SK-N-SH (cell line): ENCODE measurements around the gene SLC10A7.

Experiments used
- EP300 ChIP-seq, 2 experiments: IDR thresholded peaks; 2 replicates each; pipeline versions ENCODE4 v1.4.0 to v1.6.1; 2012; ENCODE audit warnings: borderline replicate concordance in 1 of 2, low read depth in 1 of 2, low read length in 1 of 2
- FOXM1 ChIP-seq: IDR thresholded peaks from 2 replicates; pipeline ENCODE4 v1.4.0; 2012; ENCODE audit warnings: low read depth, mild to moderate bottlenecking
- GABPA ChIP-seq: IDR thresholded peaks from 2 replicates; pipeline ENCODE4 v1.4.0; 2012; ENCODE audit warnings: low read depth, mild to moderate bottlenecking
- NFIC ChIP-seq: IDR thresholded peaks from 2 replicates; pipeline ENCODE4 v1.4.0; 2012; ENCODE audit warnings: borderline replicate concordance
- TAF1 ChIP-seq: IDR thresholded peaks from 2 replicates; pipeline ENCODE4 v1.6.1; 2012; ENCODE audit warnings: low read depth, mild to moderate bottlenecking, low read length, moderate library complexity, borderline replicate concordance
- TF ChIP-seq, protein P1 (sequence below): IDR thresholded peaks from 2 replicates; pipeline ENCODE4 v1.6.1; 2012; ENCODE audit warnings: mild to moderate bottlenecking, low read depth, low read length, moderate library complexity
- TF ChIP-seq, protein P2 (sequence below): fragments of 200-600 bp; sonication (generic); IDR thresholded peaks from 2 replicates; pipeline ENCODE4 v1.6.1; 2017; ENCODE audit warnings: antibody characterized with exemption, mild to moderate bottlenecking, moderate library complexity

DNA sequence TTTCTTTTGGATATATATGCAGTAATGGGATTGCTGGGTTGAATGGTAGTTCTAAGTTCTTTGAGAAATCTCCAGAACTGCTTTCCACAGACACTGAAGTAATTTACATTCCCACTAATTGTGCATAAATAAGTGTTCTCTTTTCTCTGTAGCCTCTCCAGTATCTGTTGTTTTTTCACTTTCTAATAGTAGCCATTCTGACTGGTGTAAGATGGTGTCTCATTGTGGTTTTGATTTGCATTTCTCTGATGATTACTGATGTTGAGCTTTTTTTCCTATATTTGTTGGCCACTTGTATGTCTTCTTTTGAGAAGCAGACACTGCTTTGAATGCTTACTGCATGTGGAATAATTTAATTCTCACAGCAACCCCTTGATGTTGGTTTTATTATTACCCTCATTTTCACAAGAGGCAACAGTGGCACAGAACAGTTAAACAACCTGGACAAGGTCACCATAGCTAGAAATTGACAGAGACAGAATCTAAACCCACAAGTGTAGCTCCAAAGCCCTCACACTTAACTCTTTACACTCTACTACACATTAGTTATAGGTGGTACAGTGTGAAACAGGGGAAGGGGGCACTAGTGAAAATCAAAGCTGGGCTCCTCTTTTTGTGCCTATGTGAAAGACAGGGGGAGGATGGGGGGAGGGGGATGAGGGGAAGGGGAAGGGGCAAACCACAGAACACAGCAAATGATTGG is 211.3 kb downstream of the SLC10A7 start:
- TF ChIP-seq, protein P1, sequence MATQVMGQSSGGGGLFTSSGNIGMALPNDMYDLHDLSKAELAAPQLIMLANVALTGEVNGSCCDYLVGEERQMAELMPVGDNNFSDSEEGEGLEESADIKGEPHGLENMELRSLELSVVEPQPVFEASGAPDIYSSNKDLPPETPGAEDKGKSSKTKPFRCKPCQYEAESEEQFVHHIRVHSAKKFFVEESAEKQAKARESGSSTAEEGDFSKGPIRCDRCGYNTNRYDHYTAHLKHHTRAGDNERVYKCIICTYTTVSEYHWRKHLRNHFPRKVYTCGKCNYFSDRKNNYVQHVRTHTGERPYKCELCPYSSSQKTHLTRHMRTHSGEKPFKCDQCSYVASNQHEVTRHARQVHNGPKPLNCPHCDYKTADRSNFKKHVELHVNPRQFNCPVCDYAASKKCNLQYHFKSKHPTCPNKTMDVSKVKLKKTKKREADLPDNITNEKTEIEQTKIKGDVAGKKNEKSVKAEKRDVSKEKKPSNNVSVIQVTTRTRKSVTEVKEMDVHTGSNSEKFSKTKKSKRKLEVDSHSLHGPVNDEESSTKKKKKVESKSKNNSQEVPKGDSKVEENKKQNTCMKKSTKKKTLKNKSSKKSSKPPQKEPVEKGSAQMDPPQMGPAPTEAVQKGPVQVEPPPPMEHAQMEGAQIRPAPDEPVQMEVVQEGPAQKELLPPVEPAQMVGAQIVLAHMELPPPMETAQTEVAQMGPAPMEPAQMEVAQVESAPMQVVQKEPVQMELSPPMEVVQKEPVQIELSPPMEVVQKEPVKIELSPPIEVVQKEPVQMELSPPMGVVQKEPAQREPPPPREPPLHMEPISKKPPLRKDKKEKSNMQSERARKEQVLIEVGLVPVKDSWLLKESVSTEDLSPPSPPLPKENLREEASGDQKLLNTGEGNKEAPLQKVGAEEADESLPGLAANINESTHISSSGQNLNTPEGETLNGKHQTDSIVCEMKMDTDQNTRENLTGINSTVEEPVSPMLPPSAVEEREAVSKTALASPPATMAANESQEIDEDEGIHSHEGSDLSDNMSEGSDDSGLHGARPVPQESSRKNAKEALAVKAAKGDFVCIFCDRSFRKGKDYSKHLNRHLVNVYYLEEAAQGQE, result no peak
- TF ChIP-seq GABPA (no peak), NFIC (no peak), TAF1 (no peak), EP300 (IDR thresholded peaks at IDR 0.05; ENCODE audit: borderline replicate concordance in 1 of 2, low read depth in 1 of 2, low read length in 1 of 2) (no peak), FOXM1 (no peak)
- TF ChIP-seq, protein P2, sequence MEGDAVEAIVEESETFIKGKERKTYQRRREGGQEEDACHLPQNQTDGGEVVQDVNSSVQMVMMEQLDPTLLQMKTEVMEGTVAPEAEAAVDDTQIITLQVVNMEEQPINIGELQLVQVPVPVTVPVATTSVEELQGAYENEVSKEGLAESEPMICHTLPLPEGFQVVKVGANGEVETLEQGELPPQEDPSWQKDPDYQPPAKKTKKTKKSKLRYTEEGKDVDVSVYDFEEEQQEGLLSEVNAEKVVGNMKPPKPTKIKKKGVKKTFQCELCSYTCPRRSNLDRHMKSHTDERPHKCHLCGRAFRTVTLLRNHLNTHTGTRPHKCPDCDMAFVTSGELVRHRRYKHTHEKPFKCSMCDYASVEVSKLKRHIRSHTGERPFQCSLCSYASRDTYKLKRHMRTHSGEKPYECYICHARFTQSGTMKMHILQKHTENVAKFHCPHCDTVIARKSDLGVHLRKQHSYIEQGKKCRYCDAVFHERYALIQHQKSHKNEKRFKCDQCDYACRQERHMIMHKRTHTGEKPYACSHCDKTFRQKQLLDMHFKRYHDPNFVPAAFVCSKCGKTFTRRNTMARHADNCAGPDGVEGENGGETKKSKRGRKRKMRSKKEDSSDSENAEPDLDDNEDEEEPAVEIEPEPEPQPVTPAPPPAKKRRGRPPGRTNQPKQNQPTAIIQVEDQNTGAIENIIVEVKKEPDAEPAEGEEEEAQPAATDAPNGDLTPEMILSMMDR, result no peak
